Mesodermal cell (in vitro differentiated cells): ENCODE measurements around the gene NUMA1.

Experiments used
- H3K27ac ChIP-seq: 2 replicates; pipeline ENCODE4 v1.7.0; 2013; ENCODE audit warnings: mild to moderate bottlenecking, low read depth, low read length, moderate library complexity; ENCODE audit not compliant: severe bottlenecking
- H3K36me3 ChIP-seq: 2 replicates; pipeline ENCODE4 v1.7.1; 2013; ENCODE audit warnings: mild to moderate bottlenecking, low read length, moderate library complexity; ENCODE audit not compliant: control insufficient read depth, insufficient read depth
- H3K4me1 ChIP-seq: one replicate; pipeline ENCODE4 v1.7.1; 2013; ENCODE audit warnings: mild to moderate bottlenecking, low read length; ENCODE audit not compliant: insufficient read depth, control insufficient read depth, poor library complexity, severe bottlenecking
- H3K4me3 ChIP-seq: 2 replicates; pipeline ENCODE4 v1.7.0; 2013; ENCODE audit warnings: low read length, control low read depth, mild to moderate bottlenecking; ENCODE audit not compliant: insufficient read depth, poor library complexity, severe bottlenecking; ENCODE audit errors: extremely low read depth
- H3K9me3 ChIP-seq: 2 replicates; pipeline ENCODE4 v1.7.1; 2013; ENCODE audit warnings: mild to moderate bottlenecking, low read length, moderate library complexity; ENCODE audit not compliant: control insufficient read depth
- WGBS, 2 experiments: methylation state at CpG; one replicate each; pipeline ENCODE4 v1.1.5; 2013; ENCODE audit warnings: missing lambda C conversion rate in 2 of 2; ENCODE audit not compliant: insufficient coverage in 2 of 2; 5-methylcytosine and 5-hydroxymethylcytosine counted together

NUMA1 gene

GRCh38 chr11:72081821-72082453, 1.6 kb upstream of the NUMA1 start:
- no peak overlapping the region for H3K27ac ChIP-seq
- 90 to 91% methylated on average over 1 to 2 of the region's 3 CpGs for WGBS, 2 experiments
- H3K36me3 ChIP-seq = no peaks in the 10 kb centered on the region
- H3K4me3 ChIP-seq = no peak overlapping the region
- no peaks in the 10 kb centered on the region for H3K9me3 ChIP-seq
- H3K4me1 ChIP-seq = peaks cover 9% of the 10 kb centered on the region

DNA sequence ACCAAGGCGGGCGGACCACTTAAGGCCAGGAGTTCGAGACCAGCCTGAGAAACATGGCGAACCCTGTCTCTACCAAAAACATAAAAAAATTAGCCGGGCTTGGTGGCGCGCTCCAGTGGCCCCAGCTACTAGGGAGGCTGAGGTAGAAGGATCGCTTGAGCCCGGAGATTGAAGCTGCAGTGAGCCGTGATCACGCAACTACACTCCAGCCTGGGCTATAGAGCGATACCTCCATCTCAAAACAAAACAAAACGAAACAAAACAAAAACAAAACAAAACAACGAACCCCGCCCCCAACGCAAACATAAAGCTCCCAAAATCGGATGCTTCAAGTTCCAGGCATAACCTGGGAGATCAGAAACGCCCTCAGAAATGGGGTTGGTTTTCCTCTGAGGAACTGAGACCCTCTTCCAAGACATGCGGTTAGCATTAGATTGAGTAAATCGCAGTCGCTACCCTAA, 872 bp upstream of the NUMA1 start:
- H3K9me3 ChIP-seq = no peaks in the 10 kb centered on the region
- peak overlapping the region; percentile 94 for H3K27ac ChIP-seq
- peaks cover 9% of the 10 kb centered on the region for H3K4me1 ChIP-seq
- peak overlapping the region; percentile 79 for H3K4me3 ChIP-seq
- no peaks in the 10 kb centered on the region for H3K36me3 ChIP-seq
- whole genome bisulfite sequencing, 2 experiments = 86 to 96% methylated on average over 13 of the region's 21 CpGs

GRCh38 chr11:72079819-72080325, 470 bp downstream of the NUMA1 start:
- Histone ChIP-seq H3K4me1 (peaks cover 14% of the 10 kb centered on the region), H3K4me3 (peak overlapping the region; percentile 79), H3K36me3 (no peaks in the 10 kb centered on the region), H3K27ac (peak overlapping the region; percentile 78), H3K9me3 (no peaks in the 10 kb centered on the region)
- 3 to 26% methylated on average over 8 to 10 of the region's 16 CpGs for WGBS, 2 experiments

DNA sequence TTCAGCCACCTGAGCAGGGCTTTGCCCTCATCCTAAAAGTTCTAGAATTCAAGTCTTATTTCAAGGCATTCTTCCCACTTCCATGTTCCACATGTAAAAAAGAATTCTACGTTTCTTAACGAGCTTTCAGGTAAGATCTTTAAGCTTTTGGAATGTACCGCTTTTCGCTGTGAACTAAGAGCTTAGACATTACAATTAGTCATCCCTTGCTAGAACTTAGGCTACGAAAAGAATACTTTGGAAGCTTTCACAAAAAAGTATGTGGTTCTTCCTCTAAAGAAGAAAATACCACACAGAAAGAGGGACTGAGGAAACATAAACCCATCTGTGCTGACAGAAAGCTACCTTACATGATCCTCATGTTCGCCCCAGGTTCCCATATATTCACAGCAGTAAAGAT, 1.9 kb downstream of the NUMA1 start:
- Histone ChIP-seq H3K4me3 (peak overlapping the region; percentile 79), H3K4me1 (peaks cover 18% of the 10 kb centered on the region), H3K27ac (peak overlapping the region; percentile 4), H3K9me3 (no peaks in the 10 kb centered on the region), H3K36me3 (peaks cover 7% of the 10 kb centered on the region)
- 96 to 98% methylated on average over 5 of the region's 6 CpGs for WGBS, 2 experiments

DNA sequence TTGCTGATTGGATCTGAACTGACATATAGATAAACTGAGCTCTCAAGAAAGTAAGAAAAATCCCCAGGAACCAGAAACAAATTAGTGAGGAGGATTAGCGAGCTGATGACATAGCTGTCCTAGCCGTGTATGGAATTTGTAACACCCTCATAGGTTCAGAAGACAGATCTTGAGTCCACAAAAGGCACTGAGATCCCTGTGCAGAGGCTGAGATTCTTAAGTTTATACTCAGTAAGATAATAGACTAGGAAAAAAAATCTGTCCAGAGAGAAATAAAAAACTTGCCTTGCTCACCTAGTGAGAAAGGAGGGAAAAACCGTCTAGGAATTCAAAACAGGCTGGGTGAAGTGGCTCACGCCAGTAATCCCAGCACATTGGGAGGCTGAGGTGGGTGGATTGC, 4.6 kb downstream of the NUMA1 start:
- Histone ChIP-seq H3K9me3 (no peaks in the 10 kb centered on the region), H3K4me3 (no peak overlapping the region), H3K36me3 (peaks cover 9% of the 10 kb centered on the region), H3K4me1 (peaks cover 38% of the 10 kb centered on the region), H3K27ac (peak overlapping the region; percentile 42)
- WGBS, 2 experiments = 89 to 98% methylated on average over 3 to 4 of the region's 4 CpGs

DNA sequence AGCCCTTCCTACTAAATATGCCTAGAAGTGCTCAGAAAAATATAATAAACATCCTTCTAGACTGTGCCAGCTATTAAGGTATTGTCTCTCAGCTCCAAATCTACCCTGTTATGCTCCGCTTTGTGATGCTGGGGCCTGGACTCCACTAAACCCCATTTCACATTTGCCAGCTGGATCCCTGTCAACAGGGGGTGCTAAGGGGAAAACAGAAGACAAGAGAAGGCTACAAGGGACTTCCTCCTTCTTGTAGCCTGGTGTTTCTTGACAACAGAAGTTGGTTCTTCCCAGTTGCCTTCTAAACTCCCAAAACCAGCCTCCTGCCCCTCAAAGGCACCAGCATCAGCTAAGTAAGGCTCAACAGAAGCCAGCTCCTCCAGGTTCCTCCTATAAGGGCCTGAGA, 5.2 kb downstream of the NUMA1 start:
- H3K9me3 ChIP-seq = no peaks in the 10 kb centered on the region
- 100% methylated on average over 1 of the region's 1 CpG; no CpG with 5 or more reads in 1 of the 2 experiments for WGBS, 2 experiments
- peaks cover 9% of the 10 kb centered on the region for H3K36me3 ChIP-seq
- peaks cover 45% of the 10 kb centered on the region for H3K4me1 ChIP-seq
- H3K27ac ChIP-seq = peak overlapping the region; percentile 42
- no peak overlapping the region for H3K4me3 ChIP-seq

DNA sequence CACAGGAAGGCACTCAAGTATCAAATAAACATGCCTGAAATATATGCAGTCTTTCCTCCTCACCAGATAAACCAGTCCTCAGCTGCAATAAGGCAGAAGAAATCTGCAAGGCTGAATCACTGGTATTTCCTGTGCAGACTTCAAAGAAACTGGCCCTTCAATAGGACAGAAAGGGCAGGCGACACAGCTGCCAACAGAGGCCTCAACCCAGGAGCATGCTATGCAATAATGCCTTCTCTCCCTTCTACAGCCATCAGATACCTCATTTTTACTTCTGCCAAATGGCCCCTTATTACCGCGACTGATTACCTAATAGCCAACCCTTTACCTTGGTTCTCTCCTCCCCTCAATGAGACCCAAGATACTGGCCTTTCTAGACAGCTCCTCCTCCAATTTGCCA, 8.0 kb downstream of the NUMA1 start:
- 76 to 78% methylated on average over 3 of the region's 3 CpGs for WGBS, 2 experiments
- Histone ChIP-seq H3K36me3 (peaks cover 27% of the 10 kb centered on the region), H3K4me1 (peaks cover 57% of the 10 kb centered on the region), H3K27ac (peak overlapping the region; percentile 82), H3K4me3 (no peak overlapping the region), H3K9me3 (no peaks in the 10 kb centered on the region)

GRCh38 chr11:72070491-72070890, 9.9 kb downstream of the NUMA1 start:
- Histone ChIP-seq H3K36me3 (peaks cover 45% of the 10 kb centered on the region), H3K4me3 (no peak overlapping the region), H3K4me1 (peaks cover 55% of the 10 kb centered on the region), H3K27ac (peak overlapping the region; percentile 87), H3K9me3 (no peaks in the 10 kb centered on the region)
- WGBS, 2 experiments = 94 to 95% methylated on average over 2 to 4 of the region's 7 CpGs

- Histone ChIP-seq H3K36me3 (peaks cover 45% of the 10 kb centered on the region), H3K27ac (peak overlapping the region; percentile 87), H3K4me1 (peaks cover 51% of the 10 kb centered on the region), H3K9me3 (no peaks in the 10 kb centered on the region), H3K4me3 (peak overlapping the region; percentile 16)
- WGBS, 2 experiments = 43 to 46% methylated on average over 1 to 2 of the region's 2 CpGs
Measured at GRCh38 chr11:72069787-72070251, 10.5 kb downstream of the NUMA1 start.

GRCh38 chr11:72069200-72069599, 11.1 kb downstream of the NUMA1 start:
- H3K4me3 ChIP-seq = peak overlapping the region; percentile 16
- H3K36me3 ChIP-seq = peaks cover 48% of the 10 kb centered on the region
- H3K4me1 ChIP-seq = peaks cover 51% of the 10 kb centered on the region
- H3K27ac ChIP-seq = peak overlapping the region; percentile 87
- no peaks in the 10 kb centered on the region for H3K9me3 ChIP-seq

GRCh38 chr11:72067676-72068075, 12.7 kb downstream of the NUMA1 start:
- no peak overlapping the region for H3K27ac ChIP-seq
- H3K36me3 ChIP-seq = peaks cover 54% of the 10 kb centered on the region
- H3K4me1 ChIP-seq = peaks cover 41% of the 10 kb centered on the region
- H3K4me3 ChIP-seq = no peak overlapping the region
- no peaks in the 10 kb centered on the region for H3K9me3 ChIP-seq
